Right lobe of liver (tissue), 4 donors: ENCODE measurements around the gene RNF217.

ENCODE experiments used
- POLR2A ChIP-seq: fragments of 450-650 bp; IDR thresholded peaks from one replicate; pipeline ENCODE4 v1.6.1; 2017; ENCODE audit warnings: antibody characterized with exemption, mild to moderate bottlenecking
- TF ChIP-seq, protein P1 (sequence below), 4 donors: fragments of 200-600 bp in 3 of 4; fragments of 450-650 bp in 1 of 4; IDR thresholded peaks; one replicate each; pipeline versions ENCODE4 v1.5.1 to v1.8.0; 2016 to 2022; ENCODE audit warnings: antibody characterized with exemption in 4 of 4, mild to moderate bottlenecking in 2 of 4
- donor health status: DM: no; HTN: no; CAD: no.
- donor health status: DM: no; HTN: no; CAD: no.
- donor health status: DM: no; HTN: yes; CAD: no.

DNA sequence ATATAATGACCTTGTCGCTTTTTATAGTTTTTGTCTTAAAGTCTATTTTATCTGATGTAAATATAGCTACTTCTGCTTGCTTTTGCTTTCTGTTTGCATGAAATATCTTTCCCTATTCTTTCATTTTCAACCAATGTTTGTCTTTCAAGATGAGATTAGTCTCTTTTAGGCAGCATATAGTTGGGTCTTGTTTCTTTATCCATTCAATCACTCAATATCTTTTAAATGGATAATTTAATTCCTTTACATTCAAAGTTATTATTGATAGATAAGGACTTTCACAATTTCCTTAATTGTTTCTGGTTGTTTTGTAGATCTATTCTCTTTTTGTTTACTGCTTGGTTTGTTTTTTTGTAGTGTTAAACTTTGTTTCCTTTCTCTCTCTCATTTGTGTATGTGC is 147.8 kb downstream of the RNF217 start:
- TF ChIP-seq, protein P1, sequence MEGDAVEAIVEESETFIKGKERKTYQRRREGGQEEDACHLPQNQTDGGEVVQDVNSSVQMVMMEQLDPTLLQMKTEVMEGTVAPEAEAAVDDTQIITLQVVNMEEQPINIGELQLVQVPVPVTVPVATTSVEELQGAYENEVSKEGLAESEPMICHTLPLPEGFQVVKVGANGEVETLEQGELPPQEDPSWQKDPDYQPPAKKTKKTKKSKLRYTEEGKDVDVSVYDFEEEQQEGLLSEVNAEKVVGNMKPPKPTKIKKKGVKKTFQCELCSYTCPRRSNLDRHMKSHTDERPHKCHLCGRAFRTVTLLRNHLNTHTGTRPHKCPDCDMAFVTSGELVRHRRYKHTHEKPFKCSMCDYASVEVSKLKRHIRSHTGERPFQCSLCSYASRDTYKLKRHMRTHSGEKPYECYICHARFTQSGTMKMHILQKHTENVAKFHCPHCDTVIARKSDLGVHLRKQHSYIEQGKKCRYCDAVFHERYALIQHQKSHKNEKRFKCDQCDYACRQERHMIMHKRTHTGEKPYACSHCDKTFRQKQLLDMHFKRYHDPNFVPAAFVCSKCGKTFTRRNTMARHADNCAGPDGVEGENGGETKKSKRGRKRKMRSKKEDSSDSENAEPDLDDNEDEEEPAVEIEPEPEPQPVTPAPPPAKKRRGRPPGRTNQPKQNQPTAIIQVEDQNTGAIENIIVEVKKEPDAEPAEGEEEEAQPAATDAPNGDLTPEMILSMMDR (IDR thresholded peaks at IDR 0.05): no peak
- no peak for TF ChIP-seq POLR2A
